HuH-7.5 (cell line): ENCODE results near the gene CTNNB1.

Experiments used
- DNase-seq: peaks from one replicate; pipeline ENCODE4 v3.0.0; 2011; ENCODE audit warnings: low spot score

The CTNNB1 gene

DNA sequence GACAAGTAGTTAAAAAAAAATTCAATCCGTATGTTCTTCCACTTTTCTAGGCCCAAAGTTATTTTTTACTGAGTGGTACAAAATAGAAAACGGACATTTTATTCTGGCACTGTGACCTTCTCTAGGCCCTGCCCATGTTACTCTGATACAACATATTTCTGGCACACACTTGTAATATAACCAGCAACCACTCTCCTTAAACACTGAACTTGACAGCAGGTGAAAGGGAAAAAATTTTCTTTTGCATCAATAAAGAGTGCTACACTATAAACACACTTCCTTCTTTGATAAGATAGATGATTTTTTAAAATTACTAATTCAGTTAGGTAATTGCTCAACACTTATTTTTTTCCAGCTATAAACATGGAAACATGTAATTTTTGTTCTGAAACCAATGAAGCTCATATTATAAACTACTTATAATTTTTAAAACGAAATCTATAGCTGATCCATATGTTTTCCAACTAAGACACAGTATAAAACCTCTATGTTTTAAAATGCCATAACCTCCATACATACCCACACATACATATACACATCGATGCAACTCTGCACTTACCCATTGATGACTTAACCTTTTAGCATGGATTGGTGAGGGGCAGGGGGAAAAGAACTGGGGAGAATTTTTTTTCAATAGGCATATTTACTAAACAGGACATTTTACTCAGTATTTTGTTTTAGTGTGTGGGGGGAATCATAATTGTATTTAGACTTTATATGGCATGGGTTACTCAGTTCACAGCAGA lies 5.3 kb upstream of the CTNNB1 start:
- DNase-seq: no peak

DNA sequence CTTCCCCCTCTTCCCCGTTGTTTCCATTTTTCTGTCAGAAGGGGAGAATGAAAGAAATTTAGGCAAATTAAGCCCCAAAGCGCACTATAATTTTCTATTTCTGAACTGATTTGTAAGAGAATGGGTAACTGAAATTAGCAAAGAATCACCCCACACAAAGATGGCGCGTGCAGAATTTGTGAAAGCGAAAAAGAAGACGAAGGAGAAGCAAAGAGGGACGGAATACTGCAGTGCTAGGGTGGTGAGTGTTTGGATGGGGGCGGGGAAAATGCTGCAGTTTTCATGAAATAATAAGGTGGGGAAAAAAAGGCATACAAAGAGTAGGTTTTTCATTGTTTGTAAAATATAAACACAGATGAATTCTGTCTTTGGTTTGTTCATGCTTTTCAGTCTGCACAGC lies 4.6 kb upstream of the CTNNB1 start:
- DNase-seq: no peak

DNA sequence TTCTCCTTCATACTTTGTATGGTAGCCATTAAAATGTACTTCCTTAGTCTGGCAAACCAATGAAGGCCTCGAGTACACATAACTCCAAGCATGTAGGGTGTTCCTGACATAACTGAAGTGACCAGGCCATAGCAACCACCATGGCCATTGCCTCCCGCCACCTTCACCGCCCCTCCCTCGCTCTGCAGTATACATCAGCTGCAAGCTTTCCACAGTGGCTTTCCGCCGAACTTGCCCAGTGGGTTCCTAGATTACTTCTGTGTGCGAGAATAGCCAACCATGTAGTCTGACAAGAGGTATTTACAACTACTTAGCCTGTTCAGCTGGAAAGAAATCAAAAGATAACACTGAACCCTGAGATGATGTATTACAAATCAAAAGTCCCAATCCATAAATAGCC lies 3.4 kb upstream of the CTNNB1 start:
- no peak for DNase-seq

DNA sequence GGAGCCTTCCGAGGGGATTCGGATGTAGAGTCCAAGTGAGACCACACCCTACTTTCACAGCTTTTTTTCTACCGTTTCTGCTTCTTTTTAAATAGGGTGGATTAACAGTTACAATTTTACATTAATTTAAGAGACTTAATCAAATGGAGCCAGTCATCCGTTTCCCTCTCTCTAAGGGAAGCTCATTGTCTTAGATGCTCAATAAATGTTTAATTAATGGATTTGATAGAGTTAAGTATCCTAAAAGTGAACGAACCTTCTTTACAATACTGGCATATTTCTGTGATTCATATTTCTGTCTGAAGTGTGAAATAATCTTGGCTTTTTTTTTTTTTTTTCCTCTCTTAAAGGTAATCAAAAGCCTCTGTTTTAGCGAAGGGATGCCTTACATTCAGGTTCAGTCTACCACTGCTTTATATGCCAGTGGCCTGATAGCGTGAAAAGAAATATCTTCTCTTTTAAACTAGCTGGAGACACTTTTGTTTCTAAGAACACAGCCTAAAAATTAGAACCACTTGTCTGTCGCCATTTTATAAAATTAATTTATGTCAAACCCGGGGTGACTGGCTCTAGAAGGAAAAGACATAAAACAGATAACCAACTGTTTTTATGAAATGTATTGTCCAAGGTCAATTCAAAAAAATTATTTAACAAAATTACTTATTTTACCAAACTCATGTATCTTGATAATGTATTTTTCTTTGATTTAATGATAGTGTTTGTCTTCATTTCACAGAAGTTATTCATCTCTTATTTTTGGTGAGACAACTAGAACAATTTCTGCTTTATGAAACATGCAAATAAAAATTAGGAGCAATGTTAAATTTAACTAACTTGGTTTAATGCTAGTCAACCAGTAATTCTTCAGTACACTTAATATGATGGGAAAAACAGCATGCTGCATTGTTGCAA lies 2.5 kb upstream of the CTNNB1 start:
- no peak for DNase-seq

DNA sequence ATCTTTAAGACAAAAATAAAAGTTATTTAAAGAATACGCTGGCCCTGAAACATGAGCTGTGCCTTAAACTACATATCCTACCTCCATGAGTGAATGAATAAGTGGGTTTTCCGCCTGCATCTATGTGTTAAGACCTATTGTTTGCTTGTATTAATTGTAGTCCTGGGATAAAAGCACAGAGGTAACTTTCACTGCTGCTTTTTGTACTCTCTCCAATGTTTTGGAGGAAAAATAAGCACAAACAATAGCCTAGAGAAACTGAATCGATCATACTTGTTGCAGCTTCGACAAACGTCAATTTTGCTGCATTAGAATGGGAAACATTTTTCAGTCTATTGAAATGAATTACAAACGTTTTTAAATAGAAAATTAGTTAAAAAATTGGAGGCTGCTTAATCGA lies 1.3 kb upstream of the CTNNB1 start:
- DNase-seq: no peak

DNA sequence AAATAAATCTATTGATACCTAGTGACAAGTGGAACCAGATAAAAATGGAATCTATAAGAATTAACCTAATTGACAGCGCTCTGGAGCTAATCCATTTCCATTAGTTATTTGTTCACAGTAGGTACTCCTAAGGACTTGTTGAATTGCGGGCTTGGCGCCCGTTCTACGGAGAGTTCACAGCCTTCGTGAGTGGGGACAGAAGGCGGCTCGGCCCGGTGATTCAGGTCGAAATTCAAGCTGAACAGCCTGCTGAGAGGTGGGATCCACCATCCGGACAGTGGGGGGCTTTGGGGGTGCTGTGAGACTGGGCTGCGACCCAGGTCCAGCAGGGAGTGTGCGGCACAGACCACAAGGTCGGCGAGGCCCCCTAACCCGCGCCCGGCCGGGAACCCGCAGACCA lies 779 bp upstream of the CTNNB1 start:
- DNase-seq: peak; percentile 42

DNA sequence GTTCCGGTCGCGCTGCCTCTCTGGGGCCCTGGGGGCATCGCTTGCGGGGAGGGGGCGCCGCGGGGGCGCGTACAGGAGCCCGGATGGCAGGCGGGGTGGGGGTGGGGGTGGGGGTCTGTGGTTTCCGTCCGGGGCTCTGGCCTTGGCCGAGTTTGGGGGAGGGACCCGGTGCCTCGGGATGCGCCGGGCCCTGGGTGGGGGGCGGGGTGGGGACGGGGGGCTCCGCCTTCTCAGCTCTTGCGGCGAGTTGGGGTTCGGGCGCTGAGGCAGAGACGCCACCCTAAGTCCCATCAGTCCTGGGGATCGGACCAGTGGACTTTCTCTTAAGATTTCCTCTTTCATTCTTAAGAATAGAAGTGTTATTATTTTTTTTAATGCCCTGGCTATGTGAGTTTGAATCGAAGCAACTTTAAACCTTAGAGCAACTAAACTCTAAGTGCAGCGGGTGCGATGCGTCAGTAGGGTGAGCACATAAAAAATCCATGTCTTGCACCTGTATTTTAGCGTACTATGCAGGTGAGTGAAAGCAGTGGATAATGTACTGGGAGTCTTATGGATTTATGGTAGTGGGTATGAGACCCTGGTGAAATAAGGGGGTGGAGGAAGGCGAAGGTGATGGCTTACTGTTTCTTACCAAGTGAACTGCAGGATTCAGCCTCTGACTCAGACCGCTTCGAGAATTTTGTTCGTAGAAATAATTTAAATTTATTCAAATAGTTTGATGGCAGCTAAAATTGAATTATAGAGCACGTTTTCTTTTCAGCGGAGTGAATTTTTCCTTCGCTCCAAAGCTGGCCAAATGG lies 762 bp downstream of the CTNNB1 start:
- peak; percentile 46 for DNase-seq

DNA sequence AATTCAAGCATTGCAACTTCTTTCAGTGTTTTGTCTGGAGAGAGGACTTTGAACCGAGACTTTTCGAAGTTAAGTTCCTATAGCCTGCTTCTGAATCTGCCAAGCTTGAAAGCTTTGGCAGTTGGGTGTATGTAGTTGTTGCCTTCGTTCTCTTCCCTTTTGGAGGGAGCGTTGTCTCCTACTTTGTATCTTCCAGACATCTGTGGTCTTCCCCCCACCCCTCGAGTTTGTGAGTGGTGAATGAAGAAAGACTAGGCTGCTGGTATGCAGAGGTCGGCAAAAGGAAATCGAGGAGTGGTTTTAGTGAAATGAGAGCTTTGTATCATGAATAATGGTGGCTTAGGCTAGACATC lies 1.3 kb downstream of the CTNNB1 start:
- peak; percentile 27 for DNase-seq

DNA sequence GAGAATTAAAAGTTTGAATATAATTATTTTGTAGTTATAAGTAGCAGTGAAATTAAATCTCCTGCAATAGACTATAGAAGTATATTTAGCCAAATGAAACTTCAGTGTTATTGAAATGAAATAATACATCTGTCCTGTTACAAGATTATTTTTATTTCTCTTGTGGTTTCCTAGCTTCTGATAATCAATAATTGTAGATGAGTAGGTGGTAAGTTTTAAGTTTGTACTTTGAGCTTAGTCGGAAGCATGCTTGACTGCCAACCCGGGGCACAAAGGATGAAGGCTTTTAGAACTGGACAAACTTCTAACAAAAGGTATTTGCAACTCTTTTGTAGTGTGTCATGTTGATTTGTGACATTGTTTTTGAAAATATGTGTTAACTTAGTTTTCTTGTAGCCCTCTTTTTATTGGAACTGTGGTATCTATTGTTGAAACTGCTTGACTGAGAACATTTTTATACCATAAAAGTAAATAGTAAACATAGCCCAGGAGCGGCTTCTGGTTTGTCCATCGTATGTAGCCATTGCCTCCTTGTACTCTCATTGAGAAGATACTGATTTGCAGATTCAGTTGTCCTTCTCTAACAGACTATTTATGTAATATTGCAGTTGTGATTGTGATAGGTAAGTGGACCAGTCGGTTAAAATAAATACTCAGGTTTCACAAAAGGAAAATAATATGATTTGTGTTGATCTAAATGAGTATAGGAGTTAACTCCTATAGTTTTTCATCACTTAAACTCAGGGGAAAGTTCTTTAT lies 2.9 kb downstream of the CTNNB1 start:
- DNase-seq: no peak

DNA sequence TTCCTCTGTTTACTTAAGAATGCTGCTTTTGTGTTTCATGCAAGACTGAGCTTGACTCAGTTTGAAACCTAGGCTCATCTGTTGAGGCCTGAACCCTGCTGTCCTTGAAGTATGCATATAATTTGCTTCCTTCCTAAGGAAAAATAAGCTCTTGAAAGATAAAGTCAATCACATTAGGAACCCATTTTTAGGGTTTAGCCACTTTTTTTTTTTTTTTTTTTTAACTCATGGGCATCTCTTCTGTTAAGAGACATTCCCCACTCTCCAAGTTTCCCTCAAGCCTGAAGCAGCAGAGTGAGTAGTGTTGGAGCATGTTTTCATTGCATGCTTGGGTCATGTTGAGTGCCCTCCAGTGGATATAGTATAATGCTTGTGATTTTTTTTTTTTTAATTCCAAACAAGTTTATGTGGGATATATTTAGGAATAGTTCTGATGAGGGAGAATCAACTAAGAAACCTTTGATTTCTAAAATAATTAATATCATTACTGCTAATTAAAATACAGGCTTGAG lies 3.6 kb downstream of the CTNNB1 start:
- peak; percentile 18 for DNase-seq

DNA sequence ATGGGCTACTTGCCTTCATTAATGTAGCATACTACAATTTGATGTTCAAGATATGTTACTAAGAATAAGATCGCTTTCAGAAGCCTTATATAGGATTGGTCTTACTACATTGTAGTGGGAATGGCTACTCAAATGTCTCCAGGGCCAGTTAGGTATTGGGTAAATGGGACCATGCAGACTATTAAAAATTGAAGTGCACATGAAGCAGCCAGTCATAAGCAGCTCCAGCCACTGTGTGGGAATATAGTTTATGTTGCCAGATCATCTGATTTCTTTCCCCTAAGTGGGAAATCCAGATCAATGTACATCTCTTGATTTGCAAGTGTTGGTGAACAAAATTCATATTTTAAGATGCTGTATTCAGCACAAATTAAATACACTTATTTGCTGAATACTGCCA lies 5.1 kb downstream of the CTNNB1 start:
- DNase-seq: no peak

DNA sequence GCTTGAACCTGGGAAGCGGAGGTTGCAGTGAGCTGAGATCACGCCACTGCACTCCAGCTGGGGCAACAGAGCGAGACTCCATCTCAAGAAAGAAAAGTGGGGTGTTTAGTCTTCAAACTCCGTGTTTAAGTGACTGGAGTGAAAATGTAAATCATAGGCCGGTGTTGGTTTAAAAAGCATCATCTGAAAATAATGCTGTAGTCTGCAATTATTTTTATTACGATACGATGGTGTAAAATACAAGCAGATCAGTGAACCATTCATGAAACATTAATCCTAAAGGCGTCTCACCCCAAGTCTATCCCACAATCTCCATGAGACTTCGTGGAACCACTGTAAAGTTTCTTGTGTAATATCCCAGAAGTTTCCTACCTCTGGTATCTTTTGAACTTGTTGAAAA lies 6.3 kb downstream of the CTNNB1 start:
- DNase-seq: no peak

DNA sequence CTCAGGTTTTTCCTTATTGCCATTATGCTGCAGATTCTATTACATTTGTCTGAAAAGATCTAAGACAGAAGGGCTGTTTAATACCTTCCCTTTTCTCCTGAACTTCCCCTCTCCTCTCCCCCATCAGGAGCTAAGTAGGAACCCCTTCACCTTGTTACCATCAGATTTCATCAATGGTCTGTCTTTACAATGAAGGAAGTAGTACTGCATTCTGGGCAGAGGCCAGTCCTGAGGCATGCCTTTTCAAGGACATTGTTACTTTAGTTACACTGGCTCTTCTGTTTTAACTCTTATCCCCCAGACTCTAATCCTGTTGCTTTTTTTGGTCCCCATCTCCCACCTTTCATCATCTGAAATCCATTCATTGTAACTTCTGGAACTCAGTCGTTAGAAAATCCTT lies 8.1 kb downstream of the CTNNB1 start:
- DNase-seq: no peak

DNA sequence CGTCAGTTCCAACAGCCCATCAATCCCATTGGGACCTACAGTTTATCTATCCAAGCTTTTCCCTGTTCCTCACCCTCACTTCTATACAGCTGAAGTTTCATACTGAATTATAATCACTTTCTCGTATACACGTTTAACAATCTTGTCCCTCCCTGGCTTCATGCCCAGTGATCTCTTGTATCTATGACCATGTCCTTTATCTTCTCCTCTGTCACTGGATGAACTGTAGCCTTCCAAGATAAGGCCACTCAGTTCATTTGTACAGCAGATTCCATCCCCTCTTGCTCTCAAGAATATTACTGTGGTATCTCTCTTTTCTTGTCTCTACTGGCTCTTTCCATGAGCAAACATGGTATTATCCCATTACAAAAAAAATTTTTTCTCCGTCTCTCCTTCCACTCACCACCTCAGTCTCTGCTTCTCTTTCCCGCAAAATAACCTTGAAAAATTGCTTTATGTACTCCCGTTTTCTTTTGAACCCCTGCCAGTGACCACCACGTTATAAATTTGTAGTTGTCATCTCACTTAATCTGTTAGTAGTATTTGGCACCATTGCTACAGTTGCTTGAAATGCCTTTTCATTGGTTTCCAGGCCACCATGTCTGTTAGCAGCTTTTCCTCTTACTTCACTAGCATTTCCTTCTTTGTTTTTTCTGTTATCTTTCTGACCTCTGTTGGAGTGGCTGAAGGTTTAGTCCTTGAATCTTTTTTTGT lies 9.4 kb downstream of the CTNNB1 start:
- DNase-seq: no peak

DNA sequence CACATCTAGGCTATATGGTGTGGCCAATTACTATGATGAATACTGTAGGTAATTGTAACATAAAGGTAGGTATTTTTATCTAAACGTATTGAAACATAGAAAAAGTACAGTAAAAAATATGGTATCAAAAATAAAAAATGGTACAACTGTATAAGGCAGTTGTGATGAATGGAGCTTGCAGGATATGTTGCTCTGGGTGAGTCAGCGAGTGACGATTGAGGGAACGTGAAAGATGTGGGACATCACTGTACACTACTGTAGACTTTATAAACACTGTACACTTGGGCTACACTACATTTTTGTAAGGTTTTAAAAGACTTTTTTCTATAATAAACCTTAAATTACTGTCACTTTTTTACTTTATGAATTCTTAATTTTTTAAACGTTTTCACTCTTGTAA lies 10.3 kb downstream of the CTNNB1 start:
- DNase-seq: no peak

DNA sequence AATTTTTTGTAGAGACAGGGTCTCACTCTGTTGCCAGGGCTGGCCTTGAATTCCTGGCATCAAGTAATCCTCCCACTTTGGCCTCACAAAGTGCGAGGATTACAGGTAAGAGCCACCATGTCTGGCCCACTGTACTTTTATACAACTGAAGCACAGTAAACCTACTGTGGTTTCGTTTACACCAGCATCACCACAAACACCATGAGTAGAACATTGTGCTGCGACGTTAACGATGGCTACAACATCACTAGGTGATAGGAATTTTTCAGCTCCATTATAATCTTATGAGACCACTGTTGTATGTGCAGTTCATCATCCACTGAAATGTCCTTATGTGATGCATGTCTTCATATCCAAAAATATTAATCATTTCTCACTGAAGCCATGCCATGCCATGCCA lies 11.7 kb downstream of the CTNNB1 start:
- DNase-seq: no peak

DNA sequence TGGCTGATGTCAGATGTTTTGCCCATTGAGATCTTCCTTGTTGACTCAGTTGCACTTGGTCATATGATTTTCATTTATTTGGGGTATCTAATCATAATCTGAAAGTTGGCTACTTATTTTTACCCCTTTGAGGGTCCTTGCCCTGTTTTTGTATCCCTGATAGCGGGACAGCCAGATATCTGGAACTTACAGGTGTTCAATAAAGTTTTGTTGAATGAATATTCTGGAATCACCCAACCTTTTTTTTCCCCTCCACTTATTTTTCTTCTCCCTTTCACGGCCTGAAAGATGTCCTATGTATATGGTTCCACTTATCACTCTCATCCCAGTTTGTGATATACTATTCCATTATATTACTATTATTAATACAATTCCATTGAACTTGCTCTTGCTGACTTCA lies 12.8 kb downstream of the CTNNB1 start:
- no peak for DNase-seq

DNA sequence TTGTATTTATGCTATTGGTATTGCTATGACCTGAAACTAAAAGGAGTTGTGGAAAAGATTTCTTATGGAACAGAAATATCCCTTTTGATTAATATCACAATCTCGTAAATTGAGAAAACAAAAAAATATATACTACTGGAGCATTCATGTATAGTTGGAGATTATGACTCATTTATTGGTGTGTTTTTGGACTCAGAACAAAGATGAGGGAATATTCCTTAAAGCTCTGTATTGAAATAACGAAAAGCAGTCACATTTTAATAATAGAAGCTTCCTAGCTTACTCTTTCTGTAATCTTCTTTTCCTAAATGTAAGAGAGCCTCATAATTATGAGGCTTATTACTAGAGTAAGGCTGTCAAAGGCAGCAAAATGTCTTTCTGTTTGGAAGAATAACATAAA lies 14.3 kb downstream of the CTNNB1 start:
- no peak for DNase-seq

DNA sequence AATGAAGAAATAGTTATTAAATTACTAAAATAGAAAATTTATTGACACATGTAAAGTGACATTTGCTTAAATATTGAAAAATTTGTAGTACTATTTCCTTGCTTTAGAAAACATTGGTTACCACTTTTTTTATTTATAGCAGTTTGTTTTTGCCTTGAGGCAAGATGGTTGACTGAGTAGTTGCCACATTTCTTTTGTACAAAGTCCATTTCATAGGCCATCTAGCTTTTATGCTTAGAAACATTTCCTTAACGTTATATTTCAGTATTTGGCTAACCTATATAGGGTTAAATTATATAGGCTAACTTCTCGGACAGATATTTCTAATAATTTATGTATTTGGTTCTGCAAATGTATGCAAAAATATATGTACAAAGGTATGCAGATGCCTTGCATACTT lies 17.1 kb downstream of the CTNNB1 start:
- DNase-seq: no peak

DNA sequence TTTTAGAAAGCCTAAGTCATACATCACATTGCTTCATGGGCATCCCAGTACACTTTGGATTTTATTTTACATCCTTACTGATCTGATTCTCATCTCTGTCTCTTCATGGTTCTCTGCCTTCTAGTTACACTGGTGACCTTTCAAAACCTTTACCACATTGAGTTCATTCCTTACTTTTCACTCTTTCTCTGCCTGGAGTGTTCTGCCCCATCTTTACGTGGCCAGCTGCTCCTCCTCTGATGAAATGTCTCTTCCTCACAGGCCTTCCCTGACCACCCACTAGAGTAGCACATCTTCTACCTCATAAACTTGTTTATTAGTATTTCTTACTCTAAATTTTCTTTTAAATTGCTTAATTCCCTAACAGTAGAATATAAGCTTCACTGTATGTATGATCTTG lies 17.7 kb downstream of the CTNNB1 start:
- DNase-seq: no peak

DNA sequence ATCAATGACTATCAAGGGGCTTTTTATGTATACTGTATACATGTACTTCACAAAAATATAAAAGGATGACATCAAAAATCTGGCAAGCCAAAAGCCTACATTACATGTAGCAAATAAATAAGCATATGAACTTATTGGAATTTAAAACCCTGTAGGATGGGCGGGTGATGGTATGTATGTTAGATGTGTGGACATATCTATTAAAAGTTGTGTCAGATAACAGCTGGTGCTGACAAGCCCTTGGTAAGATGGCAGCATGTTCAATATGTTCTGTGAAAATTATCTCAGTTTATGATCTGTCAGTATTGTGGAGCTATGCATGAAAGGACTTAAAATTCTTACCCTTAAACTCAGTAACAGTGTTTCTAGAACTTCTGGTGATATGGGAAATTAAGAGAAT lies 20.1 kb downstream of the CTNNB1 start:
- no peak for DNase-seq
